OCI-LY7 (cell line): ENCODE measurements around the gene MYBBP1A. TPM values are rescaled to one million over a fixed set of nuclear protein-coding genes. Genes with fewer than 3 reads are reported as not detected.

ENCODE experiments used
- BruUV-seq: library from RNA; stranded (reverse); fragments of 400-500 nt; replicated peaks from 2 replicates; lab custom pipeline; 2021; lab: Mats Ljungman, UMichigan
- CTCF ChIA-PET: fragments of 300-600 bp; sonication (Branson Sonifier 250); formaldehyde crosslinking; loops from one replicate; lab custom pipeline; 2022; ENCODE audit warnings: antibody characterized with exemption; ENCODE audit not compliant: unreplicated experiment; lab: Charles Lee
- POLR2A ChIA-PET: fragments of 300-600 bp; sonication (Branson Sonifier 250); formaldehyde crosslinking; loops from one replicate; lab custom pipeline; 2022; ENCODE audit warnings: antibody characterized with exemption; lab: Charles Lee
- DNase-seq: peaks from one replicate; pipeline ENCODE4 v3.0.0-alpha.2; 2015; ENCODE audit warnings: low spot score
- H2AFZ ChIP-seq: fragments of 200-600 bp; sonication (generic), shearing (Covaris generic); 2 replicates; pipeline ENCODE4 v1.6.1; 2014; ENCODE audit warnings: mild to moderate bottlenecking, antibody characterized with exemption, low read length, moderate library complexity
- H3K27ac ChIP-seq: fragments of 200-600 bp; sonication (generic); 2 replicates; pipeline ENCODE4 v1.5.1; 2014; ENCODE audit warnings: mixed run types, low read depth, mild to moderate bottlenecking, moderate library complexity, low read length, inconsistent platforms; ENCODE audit not compliant: poor library complexity, severe bottlenecking
- H3K36me3 ChIP-seq: fragments of 200-600 bp; sonication (generic); 2 replicates; pipeline ENCODE4 v1.6.1; 2014; ENCODE audit warnings: mild to moderate bottlenecking, antibody characterized with exemption, low read length, moderate library complexity, mixed read lengths; ENCODE audit not compliant: insufficient read depth
- H3K4me1 ChIP-seq: fragments of 200-600 bp; sonication (generic); 2 replicates; pipeline ENCODE4 v1.5.1; 2014; ENCODE audit warnings: mild to moderate bottlenecking, low read length; ENCODE audit not compliant: insufficient read depth, poor library complexity, severe bottlenecking
- H3K4me2 ChIP-seq: fragments of 200-600 bp; sonication (generic); 2 replicates; pipeline ENCODE4 v1.6.1; 2014; ENCODE audit warnings: mild to moderate bottlenecking, low read length
- H3K4me3 ChIP-seq: fragments of 200-600 bp; sonication (generic); 2 replicates; pipeline ENCODE4 v1.5.1; 2014; ENCODE audit warnings: mild to moderate bottlenecking, low read depth, low read length; ENCODE audit not compliant: poor library complexity, severe bottlenecking
- H3K79me2 ChIP-seq: fragments of 200-600 bp; sonication (generic); 2 replicates; pipeline ENCODE4 v1.6.1; 2016; ENCODE audit warnings: low read depth, mild to moderate bottlenecking, low read length, moderate library complexity, mixed read lengths; ENCODE audit not compliant: insufficient read depth
- H3K9me2 ChIP-seq: fragments of 200-600 bp; sonication (generic); 2 replicates; pipeline ENCODE4 v1.6.1; 2016; ENCODE audit warnings: mild to moderate bottlenecking, low read length, mixed read lengths; ENCODE audit not compliant: insufficient read depth
- H3K9me3 ChIP-seq: fragments of 200-600 bp; sonication (generic); 2 replicates; pipeline ENCODE4 v1.6.1; 2014; ENCODE audit warnings: mild to moderate bottlenecking, mixed run types, low read length, mixed read lengths
- H4K20me1 ChIP-seq: fragments of 200-600 bp; sonication (generic); 2 replicates; pipeline ENCODE4 v1.6.1; 2014; ENCODE audit warnings: mild to moderate bottlenecking, antibody characterized with exemption, low read length, moderate library complexity, mixed read lengths; ENCODE audit not compliant: insufficient read depth
- EZH2phosphoT487 ChIP-seq: fragments of 200-600 bp; sonication (generic); IDR thresholded peaks from 2 replicates; pipeline ENCODE4 v1.6.1; 2018; ENCODE audit warnings: low read depth, borderline replicate concordance, mild to moderate bottlenecking, mixed run types, antibody characterized with exemption, low read length, moderate library complexity, mixed read lengths
- intact Hi-C: fragments of 100-400 bp; cut with micrococcal nuclease; formaldehyde crosslinking; loops from one replicate; pipeline ENCODE4 v1.10.0; 2022; ENCODE audit not compliant: unreplicated experiment
- total RNA-seq, 2 experiments: library from RNA; depleted of rRNA in 1 of 2; stranded (reverse); fragments of >200 nt in 1 of 2; shearing (Covaris generic) in 1 of 2; gene quantifications; 2 replicates each; pipeline ENCODE4 v1.2.3, GENCODE V29; 2014 to 2022
- TF ChIP-seq, protein P1 (sequence below): fragments of 200-600 bp; sonication (generic); conservative IDR thresholded peaks from 2 replicates; pipeline ENCODE4 v1.5.1; 2014; ENCODE audit warnings: mild to moderate bottlenecking, antibody characterized with exemption, low read length, moderate library complexity, mixed read lengths

MYBBP1A gene
- total RNA-seq, 2 experiments from 2014 or later, result 131 to 142 TPM

DNA sequence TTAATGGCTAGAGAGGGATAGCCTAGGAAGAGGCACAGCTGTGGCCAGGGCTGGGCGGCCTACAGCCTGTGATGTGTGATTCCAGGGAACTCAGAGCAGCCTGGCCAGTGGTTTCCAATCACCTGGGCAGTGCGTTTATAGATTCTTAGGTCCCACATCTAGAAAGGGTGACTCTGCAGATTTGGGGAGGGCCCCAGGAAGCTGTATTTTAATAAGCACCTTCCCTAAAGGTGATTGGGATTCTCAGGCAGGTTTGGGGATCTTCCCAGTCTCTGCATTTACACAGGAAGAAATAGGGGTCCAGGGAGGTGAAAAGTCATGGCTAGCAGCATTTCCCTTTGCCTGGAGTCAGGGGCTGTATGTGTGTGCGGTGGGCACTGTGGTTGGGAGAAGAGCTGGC is 47.0 kb downstream of the MYBBP1A start:
- Histone ChIP-seq H3K4me2 (no peak overlapping the region), H3K9me3 (no peaks in the 10 kb centered on the region), H3K4me3 (no peak overlapping the region), H3K27ac (no peak overlapping the region), H4K20me1 (no peaks in the 10 kb centered on the region), H3K4me1 (peaks cover 28% of the 10 kb centered on the region), H2AFZ (no peak overlapping the region), H3K9me2 (no peaks in the 10 kb centered on the region), H3K36me3 (no peaks in the 10 kb centered on the region), H3K79me2 (no peaks in the 10 kb centered on the region)
- intact Hi-C loops, result no loop called here
- no TSS peak for BruUV-seq
- DNase-seq, result no peak
- TF ChIP-seq, protein P1, sequence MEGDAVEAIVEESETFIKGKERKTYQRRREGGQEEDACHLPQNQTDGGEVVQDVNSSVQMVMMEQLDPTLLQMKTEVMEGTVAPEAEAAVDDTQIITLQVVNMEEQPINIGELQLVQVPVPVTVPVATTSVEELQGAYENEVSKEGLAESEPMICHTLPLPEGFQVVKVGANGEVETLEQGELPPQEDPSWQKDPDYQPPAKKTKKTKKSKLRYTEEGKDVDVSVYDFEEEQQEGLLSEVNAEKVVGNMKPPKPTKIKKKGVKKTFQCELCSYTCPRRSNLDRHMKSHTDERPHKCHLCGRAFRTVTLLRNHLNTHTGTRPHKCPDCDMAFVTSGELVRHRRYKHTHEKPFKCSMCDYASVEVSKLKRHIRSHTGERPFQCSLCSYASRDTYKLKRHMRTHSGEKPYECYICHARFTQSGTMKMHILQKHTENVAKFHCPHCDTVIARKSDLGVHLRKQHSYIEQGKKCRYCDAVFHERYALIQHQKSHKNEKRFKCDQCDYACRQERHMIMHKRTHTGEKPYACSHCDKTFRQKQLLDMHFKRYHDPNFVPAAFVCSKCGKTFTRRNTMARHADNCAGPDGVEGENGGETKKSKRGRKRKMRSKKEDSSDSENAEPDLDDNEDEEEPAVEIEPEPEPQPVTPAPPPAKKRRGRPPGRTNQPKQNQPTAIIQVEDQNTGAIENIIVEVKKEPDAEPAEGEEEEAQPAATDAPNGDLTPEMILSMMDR, result no peak
- TF ChIP-seq EZH2phosphoT487, result no peak
- POLR2A ChIA-PET, result no interaction called here
- CTCF ChIA-PET, result no interaction called here

DNA sequence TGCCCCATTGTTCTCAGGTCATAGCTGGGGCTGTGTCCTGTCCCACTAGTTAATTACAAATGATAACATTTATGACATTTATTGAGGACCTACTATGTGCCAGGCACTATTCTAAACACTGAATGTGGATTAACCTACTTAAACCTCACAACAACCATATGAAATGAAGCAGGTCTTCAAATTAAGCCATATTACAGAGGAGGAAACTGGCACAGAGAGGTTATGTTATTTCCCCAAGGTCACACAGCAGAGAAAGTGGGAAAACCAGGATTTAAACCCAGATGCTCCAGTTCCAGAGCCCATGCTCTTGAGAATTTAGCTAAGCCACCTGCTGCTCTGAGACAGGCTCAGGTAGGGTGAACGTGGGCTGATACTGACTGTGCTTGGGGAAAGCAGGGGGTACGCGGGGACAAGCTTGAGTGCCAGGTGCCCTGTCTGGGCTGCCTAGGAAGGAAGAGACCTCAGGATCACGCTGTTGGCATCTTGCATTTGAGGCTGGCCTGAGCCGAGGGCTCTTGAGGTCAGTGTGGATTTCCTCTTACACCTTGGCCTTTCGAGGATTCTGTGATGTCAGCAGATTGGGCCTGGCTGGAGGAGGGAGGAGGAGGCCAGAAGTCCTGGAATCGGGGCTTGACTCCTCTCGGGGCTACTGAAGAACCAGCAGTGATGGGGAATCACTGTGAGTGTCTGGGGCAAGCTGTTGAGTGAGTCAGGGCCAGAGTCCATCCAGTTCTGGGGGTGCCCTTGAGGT is 47.6 kb downstream of the MYBBP1A start:
- intact Hi-C loops, result no loop called here

More for the DNA sequence above, 47.6 kb downstream of the MYBBP1A start:
- POLR2A ChIA-PET, result interaction anchor here (1.0 kb wide), 1 partner anchor 13 kb away, joined by 3 read pairs; no protein-coding TSS in a partner anchor
- Histone ChIP-seq H3K9me3 (no peaks in the 10 kb centered on the region), H3K4me2 (no peak overlapping the region), H3K36me3 (no peaks in the 10 kb centered on the region), H3K27ac (no peak overlapping the region), H3K79me2 (no peaks in the 10 kb centered on the region), H2AFZ (no peak overlapping the region), H3K4me3 (no peak overlapping the region), H3K4me1 (peaks cover 28% of the 10 kb centered on the region), H4K20me1 (no peaks in the 10 kb centered on the region), H3K9me2 (no peaks in the 10 kb centered on the region)
- no TSS peak for BruUV-seq
- TF ChIP-seq EZH2phosphoT487, result no peak
- TF ChIP-seq, protein P1, result no peak
- no peak for DNase-seq
- CTCF ChIA-PET, result no interaction called here
